HUES48 (cell line): ENCODE measurements around the gene UNC80.
"Not testable (repeated sequence)": the region's sequence is repeated elsewhere in the genome, so short reads cannot be mapped to it uniquely, and the experiment has no call there.

Source experiments
- H3K27ac ChIP-seq: one replicate; pipeline ENCODE4 v1.7.0; 2013; ENCODE audit warnings: low read depth, low read length, inconsistent platforms
- H3K27me3 ChIP-seq: 2 replicates; pipeline ENCODE4 v1.6.1; 2013; ENCODE audit warnings: mild to moderate bottlenecking, low read length; ENCODE audit not compliant: control insufficient read depth, insufficient read depth
- H3K36me3 ChIP-seq: 2 replicates; pipeline ENCODE4 v1.6.1; 2013; ENCODE audit warnings: low read length; ENCODE audit not compliant: control insufficient read depth, insufficient read depth
- H3K4me1 ChIP-seq: 2 replicates; pipeline ENCODE4 v1.6.1; 2013; ENCODE audit warnings: mild to moderate bottlenecking, low read length; ENCODE audit not compliant: control insufficient read depth, insufficient read depth
- H3K4me3 ChIP-seq: 2 replicates; pipeline ENCODE4 v1.5.1; 2013; ENCODE audit warnings: mild to moderate bottlenecking, low read depth, low read length
- H3K9ac ChIP-seq: 2 replicates; pipeline ENCODE4 v1.6.1; 2013; ENCODE audit warnings: mild to moderate bottlenecking, low read depth, low read length, moderate library complexity
- H3K9me3 ChIP-seq: 2 replicates; pipeline ENCODE4 v1.6.1; 2013; ENCODE audit warnings: low read length; ENCODE audit not compliant: control insufficient read depth, insufficient read depth

UNC80 gene

DNA sequence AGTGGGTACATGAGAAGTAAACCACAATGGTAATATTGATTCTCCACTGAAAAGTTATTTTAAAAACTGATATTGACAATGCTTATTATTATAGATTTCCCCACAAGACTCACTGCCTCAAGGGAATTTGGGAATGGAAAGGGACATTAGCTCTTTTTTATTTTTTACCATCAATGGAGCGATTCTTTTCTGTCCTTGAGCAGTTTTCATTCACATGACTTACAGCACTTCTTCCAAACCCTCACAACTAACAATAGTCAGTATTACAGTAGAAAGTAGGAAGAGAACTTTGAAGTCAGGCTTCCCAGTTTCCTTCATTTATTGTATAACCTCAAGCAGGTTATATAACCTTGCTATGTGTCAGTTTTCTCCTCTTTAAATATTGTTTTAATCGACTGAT lies 4.3 kb upstream of the UNC80 start:
- H3K4me1 ChIP-seq = 0 out of 2 replicates have a peak, but pooled peaks cover 4% of the 10 kb centered on the region
- peaks cover 94% of the 10 kb centered on the region for H3K27me3 ChIP-seq
- H3K36me3 ChIP-seq = no peaks in the 10 kb centered on the region
- H3K9ac ChIP-seq = no peak overlapping the region
- H3K4me3 ChIP-seq = no peak overlapping the region
- H3K27ac ChIP-seq = no peak overlapping the region
- H3K9me3 ChIP-seq = no peaks in the 10 kb centered on the region

DNA sequence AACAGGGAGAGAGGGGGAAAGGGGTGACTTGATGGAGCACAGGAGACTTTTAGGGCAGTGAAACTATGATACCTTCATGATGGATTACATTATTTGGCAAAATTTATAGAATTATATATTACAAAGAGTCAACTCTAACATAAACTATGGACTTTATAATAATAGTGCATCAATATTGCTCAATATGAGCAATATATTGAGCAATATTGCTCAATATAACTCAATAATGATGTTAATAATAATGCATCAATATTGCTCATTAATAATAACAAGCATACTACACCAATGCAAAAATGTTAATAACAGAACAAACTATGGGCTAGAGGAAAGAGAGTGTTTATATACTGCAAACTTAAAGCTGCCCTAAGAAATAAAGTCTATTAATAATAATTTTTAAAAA lies 3.1 kb upstream of the UNC80 start:
- Histone ChIP-seq H3K9ac (no peak overlapping the region), H3K27ac (no peak overlapping the region), H3K27me3 (peaks cover 94% of the 10 kb centered on the region), H3K4me1 (0 out of 2 replicates have a peak, but pooled peaks cover 4% of the 10 kb centered on the region), H3K36me3 (no peaks in the 10 kb centered on the region), H3K4me3 (no peak overlapping the region), H3K9me3 (no peaks in the 10 kb centered on the region)

DNA sequence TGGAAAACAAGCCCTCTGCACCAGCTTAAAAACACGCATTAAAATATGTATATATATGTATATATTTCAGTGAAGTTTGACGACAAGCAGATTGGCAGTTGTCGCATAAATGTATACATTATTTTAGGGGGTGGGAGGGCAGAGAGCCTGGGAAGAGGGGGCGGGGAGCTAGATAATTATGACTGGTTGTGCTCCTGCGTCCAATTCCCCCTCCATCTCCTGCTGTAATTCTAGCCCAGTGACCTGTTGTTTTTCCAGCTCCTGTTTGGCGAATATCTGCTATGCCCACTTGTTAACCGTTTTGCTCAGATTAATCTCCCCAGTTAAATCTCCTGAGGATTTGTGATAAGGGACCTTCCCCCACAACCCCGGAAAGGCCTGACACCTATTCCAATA lies 656 bp downstream of the UNC80 start:
- Histone ChIP-seq H3K4me1 (0 out of 2 replicates have a peak, but pooled peaks cover 4% of the 10 kb centered on the region), H3K9me3 (no peaks in the 10 kb centered on the region), H3K27me3 (peaks cover 57% of the 10 kb centered on the region), H3K27ac (no peak overlapping the region), H3K36me3 (no peaks in the 10 kb centered on the region), H3K9ac (no peak overlapping the region), H3K4me3 (peak overlapping the region; percentile 71; the same call in 1 of the 2 replicates)

DNA sequence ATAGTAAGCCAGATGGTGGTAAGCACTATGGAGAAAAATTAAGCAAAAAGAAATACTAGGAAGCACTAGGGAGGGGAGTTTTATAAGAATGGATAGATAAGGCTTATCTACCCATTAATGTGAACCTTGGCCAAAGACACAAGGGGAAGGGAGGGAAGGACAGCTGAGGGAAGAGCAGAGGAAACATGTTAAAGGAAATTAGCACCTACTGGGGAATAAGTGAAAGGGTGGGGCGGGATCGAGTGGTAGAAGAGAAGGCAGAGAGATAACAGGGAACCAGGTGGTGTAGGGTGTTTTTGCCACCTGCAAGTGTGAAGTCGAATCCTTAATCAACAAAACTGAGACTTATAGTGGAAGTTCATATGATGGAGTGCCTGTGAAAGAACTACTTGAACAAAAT lies 1.7 kb downstream of the UNC80 start:
- H3K9me3 ChIP-seq = no peaks in the 10 kb centered on the region
- H3K27ac ChIP-seq = no peak overlapping the region
- H3K4me1 ChIP-seq = 0 out of 2 replicates have a peak, but pooled peaks cover 4% of the 10 kb centered on the region
- no peak overlapping the region for H3K9ac ChIP-seq
- H3K36me3 ChIP-seq = no peaks in the 10 kb centered on the region
- H3K4me3 ChIP-seq = no peak overlapping the region
- peaks cover 46% of the 10 kb centered on the region for H3K27me3 ChIP-seq

DNA sequence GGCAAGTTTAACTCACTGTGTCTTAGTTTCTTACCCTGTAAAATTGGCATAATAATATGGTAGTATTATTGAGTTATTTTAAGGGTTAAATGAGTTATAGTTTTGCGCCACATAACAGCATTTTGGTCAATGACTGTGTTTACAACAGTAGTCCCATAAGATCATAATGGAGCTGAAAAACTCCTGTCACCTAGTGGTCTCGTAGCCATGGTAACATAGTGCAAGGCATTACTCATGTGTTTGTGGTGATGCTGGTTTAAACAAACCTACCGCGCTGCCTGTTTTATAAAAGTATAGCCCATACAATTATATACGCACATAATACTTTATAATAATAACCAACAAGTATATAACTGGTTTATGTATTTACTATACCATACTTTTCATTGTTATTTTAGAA lies 15.8 kb downstream of the UNC80 start:
- no peaks in the 10 kb centered on the region for H3K27me3 ChIP-seq
- no peak overlapping the region for H3K9ac ChIP-seq
- no peak overlapping the region for H3K27ac ChIP-seq
- no peaks in the 10 kb centered on the region for H3K36me3 ChIP-seq
- peaks cover 26% of the 10 kb centered on the region for H3K4me1 ChIP-seq
- H3K4me3 ChIP-seq = no peak overlapping the region
- no peaks in the 10 kb centered on the region for H3K9me3 ChIP-seq

- Histone ChIP-seq H3K4me3 (no peak overlapping the region), H3K4me1 (peaks cover 22% of the 10 kb centered on the region), H3K27ac (no peak overlapping the region)
Measured at GRCh38 chr2:209788925-209789324, 17.3 kb downstream of the UNC80 start.

GRCh38 chr2:209790066-209790728 lies 18.6 kb downstream of the UNC80 start:
- Histone ChIP-seq H3K9me3 (no peaks in the 10 kb centered on the region), H3K27me3 (no peaks in the 10 kb centered on the region), H3K27ac (no peak overlapping the region), H3K4me1 (peaks cover 20% of the 10 kb centered on the region), H3K36me3 (no peaks in the 10 kb centered on the region), H3K9ac (no peak overlapping the region), H3K4me3 (no peak overlapping the region)

More at GRCh38 chr2:209788925-209789324, 17.3 kb downstream of the UNC80 start:
- Histone ChIP-seq H3K27me3 (no peaks in the 10 kb centered on the region), H3K9me3 (no peaks in the 10 kb centered on the region), H3K36me3 (no peaks in the 10 kb centered on the region), H3K9ac (no peak overlapping the region)

DNA sequence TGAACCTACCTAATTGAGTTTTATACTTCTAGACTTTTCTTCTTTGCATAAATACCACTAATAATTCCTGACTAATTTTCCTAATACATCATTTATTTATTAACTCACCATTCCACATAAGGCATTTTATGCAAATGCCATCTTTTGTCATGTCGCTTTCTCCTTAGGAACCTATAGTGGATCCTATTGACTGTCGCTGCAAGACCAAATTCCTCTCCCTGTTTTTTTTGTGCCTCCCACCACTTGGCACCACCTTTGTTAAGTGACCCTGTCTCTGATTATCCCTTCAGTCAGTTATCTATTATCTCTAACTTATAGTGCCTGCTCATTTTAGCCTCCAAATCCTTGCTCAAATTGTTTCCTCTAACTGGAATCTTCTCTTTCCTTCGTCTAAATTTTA lies 19.5 kb downstream of the UNC80 start:
- Histone ChIP-seq H3K4me3 (no peak overlapping the region), H3K4me1 (peaks cover 19% of the 10 kb centered on the region), H3K9me3 (no peaks in the 10 kb centered on the region), H3K27me3 (no peaks in the 10 kb centered on the region), H3K9ac (no peak overlapping the region), H3K36me3 (no peaks in the 10 kb centered on the region), H3K27ac (peak overlapping the region; percentile 35)

DNA sequence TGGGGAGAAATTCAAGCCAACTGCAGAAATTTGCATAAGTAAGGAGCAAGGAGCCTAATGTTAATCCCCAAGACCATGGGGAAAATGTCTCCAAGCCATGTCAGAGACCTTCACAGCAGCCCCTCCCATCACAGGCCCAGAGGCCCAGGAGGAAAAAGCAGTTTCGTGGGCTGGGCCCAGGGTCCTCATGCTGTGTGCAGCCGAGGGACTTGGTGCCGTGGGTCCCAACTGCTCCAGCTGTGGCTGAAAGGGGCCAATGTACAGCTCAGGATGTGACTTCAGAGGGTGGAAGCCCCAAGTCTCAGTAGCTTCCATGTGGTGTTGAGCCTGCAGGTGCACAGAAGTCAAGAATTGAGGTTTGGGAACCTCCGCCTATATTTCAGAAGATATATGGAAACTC lies 23.8 kb downstream of the UNC80 start:
- H3K27me3 ChIP-seq, H3K4me3 ChIP-seq: not testable (repeated sequence)

DNA sequence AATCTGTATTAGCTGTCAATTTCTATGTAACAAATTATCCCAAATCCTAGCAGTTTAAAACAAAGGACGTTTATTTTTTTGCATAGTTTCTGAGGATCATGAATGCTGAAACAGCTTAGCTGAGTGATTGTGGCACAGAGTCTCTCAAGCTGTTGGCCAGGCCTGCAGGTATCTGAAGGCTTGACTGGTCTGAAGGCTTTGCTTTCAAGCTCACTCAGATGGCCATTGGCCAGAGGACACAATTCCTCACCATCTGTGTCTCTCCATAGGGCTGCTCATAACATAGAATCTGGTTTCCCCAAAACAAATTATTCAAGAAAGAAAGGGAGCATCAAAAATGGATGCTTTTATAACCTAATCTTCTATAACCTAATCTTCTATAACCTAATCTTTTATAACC lies 33.7 kb downstream of the UNC80 start:
- no peak overlapping the region for H3K4me3 ChIP-seq
- no peaks in the 10 kb centered on the region for H3K36me3 ChIP-seq
- H3K27ac ChIP-seq = no peak overlapping the region
- H3K27me3 ChIP-seq = no peaks in the 10 kb centered on the region
- H3K4me1 ChIP-seq = no peaks in the 10 kb centered on the region
- H3K9ac ChIP-seq = no peak overlapping the region
- no peaks in the 10 kb centered on the region for H3K9me3 ChIP-seq

More for the DNA sequence above, 23.8 kb downstream of the UNC80 start:
- H3K9me3 ChIP-seq, H3K9ac ChIP-seq, H3K36me3 ChIP-seq, H3K27ac ChIP-seq: not testable (repeated sequence)
- peaks cover 10% of the 10 kb centered on the region; the same call in 1 of the 2 replicates for H3K4me1 ChIP-seq

DNA sequence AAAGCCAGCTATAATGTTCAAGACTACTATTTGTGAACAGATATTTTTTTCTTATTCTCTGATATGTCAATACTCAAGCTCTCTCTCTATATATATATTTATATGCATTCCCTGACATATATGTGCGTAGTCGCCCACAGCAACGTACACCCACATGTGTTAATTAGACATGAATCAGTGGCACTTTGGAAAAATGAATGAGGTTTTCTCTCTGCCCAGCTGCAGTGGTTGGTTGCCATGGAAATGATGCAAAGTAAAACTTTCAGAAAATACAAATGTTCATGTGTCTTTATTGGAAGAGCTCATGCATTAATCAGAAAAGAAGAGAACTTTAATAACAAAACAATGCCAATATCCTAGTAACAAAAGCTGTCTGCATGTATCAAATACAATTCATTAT lies 34.7 kb downstream of the UNC80 start:
- no peak overlapping the region for H3K27ac ChIP-seq
- H3K9me3 ChIP-seq = no peaks in the 10 kb centered on the region
- no peaks in the 10 kb centered on the region for H3K4me1 ChIP-seq
- H3K4me3 ChIP-seq = no peak overlapping the region
- no peak overlapping the region for H3K9ac ChIP-seq
- H3K27me3 ChIP-seq = no peaks in the 10 kb centered on the region
- H3K36me3 ChIP-seq = no peaks in the 10 kb centered on the region
